Urinary bladder (tissue), 4 donors: ENCODE measurements around the gene RIPK4. TPM values are rescaled to one million over a fixed set of nuclear protein-coding genes. Genes with fewer than 3 reads are reported as not detected.
"Not testable (repeated sequence)": the region's sequence is repeated elsewhere in the genome, so short reads cannot be mapped to it uniquely, and the experiment has no call there.

Source experiments
- DNase-seq: peaks from one replicate; pipeline ENCODE4 v3.0.0-alpha.2; 2015; ENCODE audit errors: extremely low spot score
- H3K27ac ChIP-seq: one replicate; pipeline ENCODE4 v1.5.1; 2013; ENCODE audit warnings: low read depth, mild to moderate bottlenecking, moderate library complexity
- H3K36me3 ChIP-seq: one replicate; pipeline ENCODE4 v1.6.1; 2013; ENCODE audit warnings: mild to moderate bottlenecking, moderate library complexity; ENCODE audit not compliant: insufficient read depth
- H3K4me1 ChIP-seq: one replicate; pipeline ENCODE4 v1.6.1; 2013; ENCODE audit warnings: mild to moderate bottlenecking, moderate library complexity; ENCODE audit not compliant: insufficient read depth
- H3K4me3 ChIP-seq: one replicate; pipeline ENCODE4 v1.5.1; 2013; ENCODE audit warnings: low read depth, low read length
- WGBS: extraction: QIAGEN DNeasy Blood & Tissue Kit; methylation state at CpG from one replicate; pipeline ENCODE4 v1.1.7; 2013; 5-methylcytosine and 5-hydroxymethylcytosine counted together
- polyA plus RNA-seq: library from polyadenylated mRNA; stranded (reverse); fragments of 200-250 nt; gene quantifications from one replicate; pipeline ENCODE4 v1.2.3, GENCODE V29; 2013
- total RNA-seq: library from RNA; depleted of rRNA; stranded (reverse); fragments of >200 nt; gene quantifications from one replicate; pipeline ENCODE4 v1.2.3, GENCODE V29; 2014
- donor health status: healthy with polysubstance abuse.
- donor health status: healthy.

RIPK4 gene
- total and polyA plus RNA-seq, 2 donors: 2.7 to 8.8 TPM

DNA sequence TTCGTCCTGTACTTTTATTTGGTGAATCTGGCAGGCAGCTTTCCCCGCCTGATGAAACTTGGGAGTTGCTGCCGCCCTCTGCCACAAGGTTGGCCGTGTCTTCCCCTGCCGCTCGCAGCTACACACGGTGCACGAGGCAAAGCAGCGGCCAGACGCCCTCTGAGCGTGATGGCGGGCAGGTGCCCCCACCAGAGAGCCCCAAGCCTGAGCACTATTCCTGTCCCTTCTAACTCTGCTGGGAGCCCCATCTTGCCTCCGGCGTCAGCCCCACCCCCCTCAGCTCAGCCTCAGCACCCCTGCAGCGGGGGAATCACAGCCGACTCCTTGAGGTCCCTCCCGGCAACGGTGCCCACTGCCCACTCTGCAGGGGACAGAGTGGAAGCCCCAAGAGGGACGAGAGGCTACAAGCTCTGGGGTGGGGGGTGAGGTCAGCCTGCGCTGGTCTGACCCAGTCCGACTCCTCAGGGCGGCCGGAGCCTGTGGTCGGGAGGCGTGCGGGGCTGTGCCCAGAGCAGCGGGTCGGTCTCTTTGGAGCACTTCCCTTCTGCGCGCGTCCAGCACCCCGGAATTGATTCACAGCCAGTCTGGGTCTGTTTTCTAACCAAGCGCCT lies 41.3 kb downstream of the RIPK4 start:
- 19% methylated on average over 33 of the region's 33 CpGs for WGBS
- Histone ChIP-seq H3K27ac (no peak overlapping the region), H3K4me3 (no peak overlapping the region), H3K36me3 (no peaks in the 10 kb centered on the region), H3K4me1 (no peaks in the 10 kb centered on the region)
- no peak for DNase-seq

GRCh38 chr21:41723835-41724234 lies 43.0 kb downstream of the RIPK4 start:
- WGBS: 74% methylated on average over 9 of the region's 9 CpGs
- H3K4me3 ChIP-seq, H3K27ac ChIP-seq, H3K36me3 ChIP-seq, H3K4me1 ChIP-seq, DNase-seq: not testable (repeated sequence)

DNA sequence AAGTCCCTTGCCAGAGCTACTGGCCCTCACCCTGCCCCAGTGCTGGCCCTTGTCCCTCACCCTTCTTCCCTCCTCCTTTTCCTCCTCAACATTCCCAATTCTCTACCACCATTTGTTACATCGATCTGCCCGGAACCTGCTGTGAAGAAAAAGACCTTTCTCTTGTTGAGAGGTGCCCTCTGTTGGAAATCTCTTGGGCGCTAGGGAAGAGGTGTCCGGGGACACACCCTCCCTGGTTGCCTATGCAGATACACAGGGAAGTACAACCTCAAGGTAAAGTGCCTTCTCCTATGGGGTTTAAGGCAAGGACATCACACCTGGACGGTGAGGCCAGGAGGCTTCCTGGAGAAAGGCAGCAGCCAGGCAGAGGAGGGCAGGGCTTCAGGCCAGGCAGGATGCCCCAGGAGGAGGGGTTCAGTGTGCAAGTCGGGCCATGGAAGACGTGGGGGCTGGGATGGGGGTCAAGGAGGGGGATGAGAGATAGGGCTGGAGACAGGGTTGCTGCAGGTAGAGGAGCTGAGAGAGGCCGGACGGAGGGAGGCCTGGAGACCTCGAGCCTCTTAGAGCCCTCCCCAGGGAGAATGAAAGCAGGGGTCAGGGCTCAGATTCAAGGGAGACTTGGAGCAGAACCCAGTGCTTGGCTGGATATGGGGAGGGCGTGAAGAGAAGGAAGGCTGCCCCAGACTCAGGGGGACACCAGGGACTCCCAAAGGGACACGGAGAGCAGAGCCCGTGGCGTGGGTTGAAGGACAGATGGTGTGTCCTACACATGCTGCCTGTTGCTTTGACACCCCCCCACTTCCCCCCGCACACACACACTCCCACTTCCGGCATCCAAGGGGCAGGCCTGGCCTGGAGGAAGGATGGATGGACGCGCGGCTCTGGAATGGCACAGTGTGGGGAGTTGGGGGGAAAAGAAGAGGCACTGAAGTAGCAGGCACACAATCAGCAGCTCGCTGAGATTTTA lies 44.5 kb downstream of the RIPK4 start:
- WGBS: 81% methylated on average over 20 of the region's 20 CpGs
- Histone ChIP-seq H3K4me1 (no peaks in the 10 kb centered on the region), H3K36me3 (no peaks in the 10 kb centered on the region), H3K27ac (no peak overlapping the region), H3K4me3 (no peak overlapping the region)
- DNase-seq: no peak

- Histone ChIP-seq H3K27ac (no peak overlapping the region), H3K4me1 (no peaks in the 10 kb centered on the region), H3K4me3 (no peak overlapping the region), H3K36me3 (no peaks in the 10 kb centered on the region)
- no peak for DNase-seq
- whole genome bisulfite sequencing: 60% methylated on average over 2 of the region's 2 CpGs
These were observed 46.6 kb downstream of the RIPK4 start for GRCh38 chr21:41720250-41720649.

DNA sequence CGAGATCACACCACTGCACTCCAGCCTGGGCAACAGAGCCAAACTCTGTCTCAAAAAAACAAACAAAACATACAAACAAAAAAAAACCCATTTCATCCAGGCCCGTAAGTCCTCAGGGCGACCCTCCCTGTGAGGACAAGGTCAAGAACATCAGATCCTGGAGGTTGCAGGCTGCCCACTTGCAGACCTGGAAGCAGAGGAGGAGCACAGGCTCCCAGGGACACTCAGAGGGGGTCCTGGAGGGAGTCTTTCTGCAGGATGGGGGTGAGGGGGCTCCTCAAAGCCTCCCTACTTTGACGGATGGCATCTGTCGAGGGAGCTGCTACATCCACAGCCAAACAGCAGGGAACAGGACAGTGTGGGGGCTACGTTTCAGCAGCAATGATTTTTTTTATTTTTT lies 47.2 kb downstream of the RIPK4 start:
- no peaks in the 10 kb centered on the region for H3K4me1 ChIP-seq
- no peak overlapping the region for H3K27ac ChIP-seq
- H3K4me3 ChIP-seq: no peak overlapping the region
- 71% methylated on average over 6 of the region's 6 CpGs for WGBS
- no peaks in the 10 kb centered on the region for H3K36me3 ChIP-seq
- DNase-seq: no peak

GRCh38 chr21:41717573-41718330 lies 49.1 kb downstream of the RIPK4 start:
- Histone ChIP-seq H3K4me1 (no peaks in the 10 kb centered on the region), H3K36me3 (no peaks in the 10 kb centered on the region), H3K4me3 (no peak overlapping the region), H3K27ac (no peak overlapping the region)
- WGBS: 82% methylated on average over 15 of the region's 15 CpGs
- DNase-seq: no peak

DNA sequence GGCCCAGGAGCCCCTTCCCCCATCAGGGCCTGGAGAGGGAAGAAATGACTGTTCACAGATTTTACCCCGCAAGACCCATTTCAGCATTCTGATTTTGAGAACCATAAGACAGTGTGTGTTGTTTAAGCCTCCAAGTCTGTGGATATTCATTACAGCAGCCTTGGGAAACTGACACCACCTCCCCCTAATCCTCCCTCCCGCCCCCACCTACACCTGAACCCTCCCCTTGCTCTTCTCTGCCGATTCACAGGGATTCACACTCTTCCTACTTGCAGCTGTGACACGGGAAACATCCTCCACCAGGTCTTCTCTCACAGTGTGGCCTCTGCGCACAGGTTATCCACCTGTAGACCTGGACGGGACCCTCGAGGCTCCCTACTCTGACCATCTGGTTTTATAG lies 50.1 kb downstream of the RIPK4 start:
- H3K27ac ChIP-seq: no peak overlapping the region
- 72% methylated on average over 7 of the region's 7 CpGs for WGBS
- H3K36me3 ChIP-seq: no peaks in the 10 kb centered on the region
- no peak for DNase-seq
- no peak overlapping the region for H3K4me3 ChIP-seq
- no peaks in the 10 kb centered on the region for H3K4me1 ChIP-seq

DNA sequence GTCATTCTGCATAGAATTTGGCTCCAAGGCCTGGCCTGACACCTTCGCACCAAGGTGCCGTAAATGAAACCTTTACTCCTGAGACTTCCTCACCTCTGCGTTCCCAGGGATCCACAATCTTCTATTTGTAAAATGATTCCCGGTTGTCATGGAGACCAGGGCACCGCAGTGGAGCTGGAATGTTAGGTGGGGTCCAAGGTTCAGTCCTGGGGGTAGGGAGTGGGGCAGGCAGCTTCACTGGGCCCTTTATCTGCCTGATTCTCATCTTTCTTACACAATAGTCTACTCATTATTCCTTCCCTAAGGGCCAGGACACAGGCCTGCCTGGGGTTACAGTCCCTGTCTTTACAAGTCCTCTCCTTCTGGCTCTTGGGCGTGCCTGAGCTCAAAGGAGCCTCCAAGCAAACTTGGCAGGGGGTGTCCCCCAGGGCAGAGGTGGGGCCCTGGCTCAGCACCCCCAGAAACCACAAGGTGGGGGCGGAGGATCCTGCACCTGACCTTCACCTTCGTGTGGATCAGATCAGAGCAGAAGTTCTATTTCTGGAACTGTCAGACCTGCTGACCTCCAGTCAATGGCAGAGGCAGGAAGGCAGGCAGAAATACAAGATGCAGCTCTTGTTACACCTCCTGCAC lies 51.1 kb downstream of the RIPK4 start:
- DNase-seq: no peak
- Histone ChIP-seq H3K27ac (peak overlapping the region; percentile 15), H3K4me3 (no peak overlapping the region), H3K4me1 (no peaks in the 10 kb centered on the region), H3K36me3 (no peaks in the 10 kb centered on the region)
- 72% methylated on average over 8 of the region's 8 CpGs for WGBS

GRCh38 chr21:41714299-41714865 lies 52.5 kb downstream of the RIPK4 start:
- not testable (repeated sequence) for H3K4me1 ChIP-seq, H3K4me3 ChIP-seq, H3K36me3 ChIP-seq, H3K27ac ChIP-seq, DNase-seq
- WGBS: 31% methylated on average over 13 of the region's 13 CpGs

DNA sequence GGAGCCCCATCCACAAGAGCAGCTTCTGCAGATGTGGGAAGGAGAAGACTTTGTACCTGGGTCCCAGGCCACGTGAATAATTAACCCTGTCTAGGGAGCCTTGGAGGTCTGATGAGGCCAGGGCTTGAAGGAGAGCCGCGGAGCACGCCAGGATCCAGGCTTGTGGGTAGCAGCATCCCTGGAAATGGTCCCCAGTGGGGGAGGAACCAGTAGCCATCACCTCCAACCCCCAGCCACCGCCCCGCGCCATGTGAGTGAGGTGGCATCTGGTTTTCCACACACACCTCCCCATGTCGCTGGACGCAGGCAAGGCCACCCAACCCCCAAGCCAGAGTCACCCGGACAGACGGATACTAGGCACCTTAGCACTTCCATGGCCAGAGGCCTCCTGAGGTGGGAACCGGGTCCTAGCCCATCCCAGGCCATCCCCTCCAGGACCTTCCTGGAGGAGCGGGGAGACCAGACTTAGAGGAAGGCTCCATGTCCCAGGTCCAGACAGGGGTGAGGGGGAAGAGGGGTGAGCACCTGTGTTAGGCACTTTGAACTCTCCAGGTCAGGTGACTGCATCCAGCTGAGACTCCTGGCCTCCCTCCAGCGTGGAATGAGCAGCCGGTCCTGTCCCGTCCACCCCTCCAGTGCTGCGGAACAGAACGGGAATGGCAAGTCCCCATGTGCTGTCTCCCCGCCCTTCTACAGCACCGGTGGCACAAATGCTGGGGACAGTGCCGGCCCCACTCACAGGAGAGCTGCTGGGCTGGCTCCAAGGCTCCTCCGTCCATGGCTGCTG lies 53.2 kb downstream of the RIPK4 start:
- Histone ChIP-seq H3K4me3 (no peak overlapping the region), H3K27ac (no peak overlapping the region), H3K36me3 (no peaks in the 10 kb centered on the region), H3K4me1 (no peaks in the 10 kb centered on the region)
- DNase-seq: no peak
- WGBS: 82% methylated on average over 22 of the region's 22 CpGs

- DNase-seq: no peak
- no peaks in the 10 kb centered on the region for H3K36me3 ChIP-seq
- no peak overlapping the region for H3K4me3 ChIP-seq
- no peaks in the 10 kb centered on the region for H3K4me1 ChIP-seq
- no peak overlapping the region for H3K27ac ChIP-seq
- WGBS: 35% methylated on average over 9 of the region's 9 CpGs
These were observed 54.1 kb downstream of the RIPK4 start for GRCh38 chr21:41712730-41713129.

GRCh38 chr21:41712201-41712600 lies 54.7 kb downstream of the RIPK4 start:
- WGBS: 14% methylated on average over 18 of the region's 18 CpGs
- DNase-seq: no peak
- Histone ChIP-seq H3K36me3 (no peaks in the 10 kb centered on the region), H3K4me1 (no peaks in the 10 kb centered on the region), H3K27ac (no peak overlapping the region), H3K4me3 (no peak overlapping the region)
